T-helper 2 cell (primary cell): ENCODE results near the gene DET1.
"Not testable (repeated sequence)": the region's sequence is repeated elsewhere in the genome, so short reads cannot be mapped to it uniquely, and the experiment has no call there.

Source experiments
- DNase-seq, 5 experiments: peaks; one replicate each; pipeline versions ENCODE4 v3.0.0 to v3.0.0-alpha.2; 2012 to 2022

Gene DET1

DNA sequence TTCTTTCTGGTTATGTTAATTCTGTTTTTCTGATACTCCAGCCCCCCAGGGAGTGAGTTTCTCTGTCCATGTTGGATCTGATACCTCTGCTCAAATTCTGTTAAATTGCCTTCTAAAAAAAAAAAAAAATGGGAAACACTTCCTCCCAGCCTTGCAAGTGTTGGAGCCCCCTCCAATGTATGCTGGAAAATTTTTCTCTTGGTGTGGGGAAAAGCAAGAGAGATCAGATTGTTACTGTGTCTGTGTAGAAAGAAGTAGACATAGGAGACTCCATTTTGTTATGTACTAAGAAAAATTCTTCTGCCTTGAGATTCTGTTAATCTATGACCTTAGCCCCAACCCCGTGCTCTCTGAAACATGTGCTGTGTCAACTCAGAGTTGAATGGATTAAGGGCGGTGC, 6.1 kb downstream of the DET1 start:
- DNase-seq: not testable (repeated sequence)

DNA sequence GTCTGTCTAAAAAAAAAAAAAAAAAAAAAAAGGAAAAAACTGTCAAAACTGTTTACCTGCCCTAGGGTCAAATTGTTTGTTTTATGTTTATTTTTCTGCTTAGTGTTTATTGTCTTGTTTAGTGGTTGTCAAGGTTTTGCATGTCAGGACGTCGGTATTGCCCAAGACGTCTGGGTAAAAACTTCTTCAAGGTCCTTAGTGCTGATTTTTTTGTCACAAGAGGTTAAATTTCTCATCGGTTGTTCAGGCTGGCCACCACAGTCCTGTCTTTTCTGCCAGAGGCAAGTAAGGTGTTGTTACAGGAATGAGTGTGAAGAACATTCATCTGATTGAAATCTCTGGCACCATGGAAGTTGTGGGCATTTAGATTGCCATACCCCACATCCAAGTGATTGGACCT, 7.0 kb downstream of the DET1 start:
- no peak for DNase-seq

DNA sequence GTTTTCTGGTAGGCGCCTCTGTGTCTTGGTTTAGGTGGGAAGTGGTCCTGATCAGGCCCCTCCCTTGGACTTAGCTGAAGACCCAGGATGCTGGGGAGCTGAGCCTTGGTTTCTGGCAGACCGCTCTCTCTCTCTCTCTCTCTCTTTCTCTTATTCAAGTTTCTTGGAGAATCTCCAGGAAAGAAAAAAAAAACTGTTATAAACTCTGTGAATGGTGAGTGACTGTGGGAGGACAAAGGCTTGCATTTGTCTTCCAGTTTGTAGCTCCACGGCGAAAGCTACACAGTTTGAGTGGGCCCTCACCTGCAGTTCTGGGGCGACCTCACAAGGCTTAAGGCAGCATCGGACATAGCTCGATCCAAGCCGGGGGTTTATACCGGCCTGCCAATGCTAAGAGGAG, 7.5 kb downstream of the DET1 start:
- no peak for DNase-seq

DNA sequence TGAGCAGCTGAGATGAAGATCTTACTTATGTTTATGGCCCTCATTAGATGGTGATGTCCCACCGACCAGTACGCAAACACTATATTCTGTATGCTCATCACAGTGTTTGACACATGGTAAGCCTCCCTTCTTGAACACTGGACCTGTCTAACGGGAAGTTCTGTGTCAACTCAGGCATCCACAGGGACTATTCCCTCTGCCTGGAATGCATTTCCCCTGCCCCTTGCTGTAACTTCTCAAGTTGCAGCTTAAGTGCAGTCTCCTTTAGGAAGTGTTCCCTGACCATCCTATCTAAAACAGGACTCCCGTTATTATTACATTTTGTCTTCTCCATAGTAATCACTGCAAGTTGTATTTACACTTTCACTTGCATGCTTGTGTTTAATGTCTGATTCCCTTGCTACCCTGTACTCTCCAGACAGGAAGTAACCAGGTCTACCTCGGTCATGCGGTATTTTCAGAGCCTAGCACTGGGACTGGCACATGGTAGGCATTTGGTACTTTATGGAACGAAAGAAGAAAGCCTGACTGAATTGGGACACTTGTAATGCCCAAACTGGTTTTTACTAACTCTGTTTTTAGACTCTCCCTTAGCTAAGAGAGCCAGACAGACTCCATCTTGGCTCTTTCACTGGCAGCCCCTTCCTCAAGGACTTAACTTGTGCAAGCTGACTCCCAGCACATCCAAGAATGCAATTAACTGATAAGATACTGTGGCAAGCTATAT, 8.7 kb downstream of the DET1 start:
- no peak for DNase-seq

DNA sequence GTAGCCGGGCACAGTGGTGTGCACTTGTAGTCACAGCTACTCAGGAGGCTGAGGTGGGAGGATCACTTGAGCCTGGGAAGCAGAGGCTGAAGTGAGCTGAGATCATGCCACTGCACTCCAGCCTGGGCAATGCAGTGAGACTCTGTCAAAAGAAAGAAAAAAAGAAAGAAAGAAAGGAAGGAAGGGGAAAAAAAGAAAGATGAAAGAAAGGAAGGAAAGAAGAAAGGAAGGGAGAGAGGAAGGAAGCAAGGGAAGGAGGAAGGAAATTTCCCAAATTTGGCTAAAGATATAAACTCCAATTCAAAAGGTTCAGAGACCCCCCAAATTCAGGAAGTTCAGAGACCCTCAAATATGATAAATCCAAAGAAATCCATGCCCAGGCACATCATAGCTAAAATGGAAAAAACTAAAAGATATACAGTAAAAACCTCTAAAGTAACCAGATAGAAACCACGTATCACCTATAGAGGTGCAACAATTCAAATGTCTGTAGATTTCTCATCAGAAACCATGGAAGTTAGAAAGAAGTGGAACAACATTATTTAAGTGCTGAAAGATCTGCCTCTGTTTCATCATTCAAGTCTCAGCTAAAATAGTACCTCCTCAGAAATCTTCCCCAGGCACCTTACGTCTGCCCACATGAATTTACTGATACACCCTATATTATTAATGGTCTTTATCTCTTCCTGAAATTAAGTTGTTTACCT, 10.7 kb downstream of the DET1 start:
- DNase-seq: no peak

DNA sequence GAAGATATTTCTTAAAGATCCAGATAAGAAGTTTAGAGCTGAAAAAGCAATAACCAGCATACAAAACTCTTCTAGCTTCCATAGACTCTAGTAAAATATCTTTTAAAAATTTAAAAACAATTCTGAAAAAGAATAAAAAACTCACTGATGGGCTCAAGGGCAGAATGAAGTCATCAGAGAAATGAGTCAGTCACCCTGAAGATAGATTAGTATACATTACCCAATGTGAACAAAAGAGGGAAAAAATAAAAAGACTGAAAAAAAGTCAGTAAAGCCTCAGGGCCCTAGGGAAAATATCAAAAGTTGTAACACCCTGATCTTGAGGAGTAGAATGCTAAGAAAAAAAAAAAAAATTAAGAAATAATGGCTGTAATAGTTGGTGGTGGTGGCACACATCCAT, 11.4 kb downstream of the DET1 start:
- DNase-seq: no peak

DNA sequence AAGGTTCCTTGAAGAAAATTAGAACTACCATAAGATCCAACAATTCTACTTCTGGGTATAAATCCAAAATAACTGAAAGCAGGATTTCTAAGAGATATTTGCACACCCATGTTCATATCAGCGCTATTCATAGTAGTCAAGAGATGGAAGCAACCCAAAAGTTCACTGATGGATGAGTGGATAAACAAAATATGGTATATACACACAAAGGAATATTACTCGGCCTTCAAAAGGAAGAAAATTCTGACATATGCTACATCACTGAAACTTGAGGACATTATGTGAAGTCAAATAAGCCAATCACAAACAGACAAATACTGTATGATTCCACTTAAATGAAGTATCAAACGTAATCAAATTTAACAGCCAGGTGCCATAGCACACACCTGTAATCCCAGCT, 13.1 kb downstream of the DET1 start:
- DNase-seq: no peak

- no peak for DNase-seq
Observed at GRCh38 chr15:88529021-88529630, 17.4 kb downstream of the DET1 start.

GRCh38 chr15:88526247-88526879, 20.1 kb downstream of the DET1 start:
- no peak for DNase-seq

DNA sequence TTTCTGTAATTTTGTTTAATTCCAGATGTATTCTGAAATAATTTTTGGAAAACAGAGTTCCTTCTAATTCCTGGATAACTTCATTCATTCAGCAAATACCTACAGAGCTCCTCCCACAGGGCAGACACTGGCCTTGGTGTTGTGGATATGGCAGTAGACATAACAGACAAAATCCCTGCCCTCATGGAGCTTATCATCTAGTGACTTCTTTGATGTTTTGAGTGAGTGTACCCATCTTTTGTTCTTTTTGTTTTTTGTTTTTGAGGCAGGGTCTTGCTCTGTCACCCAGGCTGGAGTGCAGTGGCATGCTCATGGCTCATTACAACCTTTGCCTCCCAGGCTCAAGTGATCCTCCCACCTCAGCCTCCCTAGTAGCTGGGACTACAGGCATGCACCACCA, 21.1 kb downstream of the DET1 start:
- DNase-seq: no peak

DNA sequence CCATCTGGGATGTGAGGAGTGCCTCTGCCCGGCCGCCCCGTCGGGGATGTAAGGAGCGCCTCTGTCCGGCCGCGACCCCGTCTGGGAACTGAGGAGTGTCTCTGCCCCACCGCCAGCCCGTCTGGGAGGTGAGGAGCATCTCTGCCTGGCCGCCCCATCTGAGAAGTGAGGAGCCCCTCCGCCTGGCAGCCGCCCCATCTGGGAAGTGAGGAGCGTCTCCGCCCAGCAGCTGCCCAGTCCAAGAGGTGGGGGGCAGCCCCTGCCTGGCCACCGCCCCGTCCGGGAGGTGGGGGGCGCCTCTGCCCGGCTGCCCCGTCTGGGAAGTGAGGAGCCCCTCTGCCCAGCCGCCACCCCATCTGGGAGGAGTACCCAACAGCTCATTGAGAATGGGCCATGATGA, 22.4 kb downstream of the DET1 start:
- DNase-seq: not testable (repeated sequence)

DNA sequence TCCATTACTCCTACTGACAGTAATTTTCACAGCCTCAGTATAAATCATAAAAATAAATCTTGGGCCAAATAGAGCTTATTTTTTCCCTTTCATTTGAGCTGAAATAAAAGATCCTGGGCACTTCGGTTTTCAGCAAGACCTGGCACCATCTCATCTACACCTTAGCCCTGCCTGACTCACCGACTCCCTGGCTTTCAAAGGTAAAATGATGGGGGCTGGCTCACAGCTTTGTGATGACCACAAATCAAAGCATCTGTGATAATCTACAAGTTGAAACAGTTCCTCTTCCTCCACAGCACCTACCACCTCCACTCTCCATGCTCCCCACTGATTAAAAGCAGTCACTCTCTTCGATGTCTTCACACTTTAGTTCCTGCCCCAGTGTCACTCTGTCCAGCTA, 27.6 kb downstream of the DET1 start:
- no peak for DNase-seq

DNA sequence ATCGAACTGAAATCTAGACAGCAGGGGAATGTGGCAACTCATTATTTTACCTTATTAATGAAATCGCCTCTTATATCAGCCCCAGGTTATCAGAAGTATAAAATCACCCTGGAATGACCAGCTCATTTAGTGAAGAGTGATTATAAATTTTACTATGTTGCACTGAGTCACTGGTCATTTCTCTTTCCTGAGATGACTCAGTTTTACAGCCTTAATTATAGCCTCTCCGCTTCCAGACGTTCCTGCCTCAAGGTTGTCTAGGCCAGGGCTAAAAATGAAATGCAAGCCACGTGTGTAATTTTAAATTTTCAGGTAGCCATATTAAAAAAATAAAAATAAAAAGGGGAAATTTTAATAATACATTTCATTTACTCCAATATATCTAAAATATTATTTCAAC, 33.3 kb downstream of the DET1 start:
- no peak for DNase-seq

GRCh38 chr15:88512601-88513000, 33.9 kb downstream of the DET1 start:
- DNase-seq: no peak

DNA sequence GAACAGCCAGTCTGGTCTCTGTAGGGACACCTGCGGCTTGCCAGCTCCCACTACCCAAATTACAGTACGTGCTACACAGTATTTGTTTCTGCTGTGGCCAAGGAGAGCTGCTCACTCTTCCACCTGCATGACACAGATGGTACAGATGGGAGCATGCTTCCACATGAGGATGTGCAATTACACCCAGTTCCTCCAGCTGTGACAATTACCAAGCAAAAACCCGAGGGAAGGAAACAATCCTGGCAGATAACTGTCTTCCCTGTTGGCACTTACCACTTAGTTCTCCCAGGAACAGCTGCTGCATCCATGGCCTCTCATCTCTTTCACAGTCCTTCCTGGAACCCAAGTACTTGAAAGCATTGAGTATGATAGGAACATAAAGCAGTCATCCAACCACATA, 34.4 kb downstream of the DET1 start:
- no peak for DNase-seq

GRCh38 chr15:88511161-88511560, 35.3 kb downstream of the DET1 start:
- no peak for DNase-seq

- DNase-seq: no peak
Observed at GRCh38 chr15:88509964-88510363, 36.5 kb downstream of the DET1 start.

- no peak for DNase-seq
Observed at GRCh38 chr15:88509321-88509720, 37.2 kb downstream of the DET1 start.

- DNase-seq: no peak
Observed at GRCh38 chr15:88506628-88507027, 39.9 kb downstream of the DET1 start.

GRCh38 chr15:88505721-88506120, 40.8 kb downstream of the DET1 start:
- DNase-seq: no peak

GRCh38 chr15:88504445-88504844, 42.0 kb downstream of the DET1 start:
- no peak for DNase-seq

- DNase-seq: no peak
Observed at GRCh38 chr15:88498996-88499395, 47.5 kb downstream of the DET1 start.

- DNase-seq: no peak
Observed at GRCh38 chr15:88497109-88497765, 49.2 kb downstream of the DET1 start.
